Measurements from ENCODE around the gene KIAA1958.

GRCh38 chr9:112663681-112664080, 177.1 kb downstream of the KIAA1958 start:
- TF ChIP-seq POLR2A (IDR thresholded peaks at IDR 0.05) (no peak), CTCF (IDR thresholded peaks at IDR 0.05) (no peak)

Measured in Peyer's patch (tissue), 4 donors.